ENCODE data around the gene ZNF83. TPM values are rescaled to one million over a fixed set of nuclear protein-coding genes. Genes with fewer than 3 reads are reported as not detected.

The ZNF83 gene
- total RNA-seq, 6 experiments from 2014 or later: 2.5 to 5.9 (median 3.3) TPM

DNA sequence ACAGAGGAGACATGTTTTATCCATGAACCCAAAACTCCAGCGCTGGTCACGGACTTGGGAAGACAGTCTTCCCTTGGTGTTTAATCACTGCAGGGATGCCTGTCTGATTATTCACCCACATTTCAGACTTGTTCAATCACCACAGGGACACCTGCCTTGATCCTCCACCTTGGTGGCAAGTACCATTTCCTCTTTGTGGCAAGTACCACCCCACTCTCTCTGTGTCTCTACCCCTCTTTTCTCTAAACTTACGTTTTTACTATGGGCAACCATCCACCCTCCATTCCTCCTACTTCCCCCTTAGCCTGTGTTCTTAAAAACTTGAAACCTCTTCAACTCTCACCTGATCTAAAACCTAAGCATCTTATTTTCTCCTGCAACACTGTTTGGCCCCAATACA is 16.8 kb downstream of the ZNF83 start:
- WGBS (ENCODE audit: insufficient coverage, low coverage, low lambda C conversion rate, missing lambda C conversion rate): 74% methylated on average over 3 of the region's 3 CpGs
- ATAC-seq (no peak), DNase-seq (no peak)
- no peak overlapping the region for H3K4me3 ChIP-seq
- H3K27me3 ChIP-seq: no peaks in the 10 kb centered on the region
- intact Hi-C loops (cut with DNase I): no loop called here
- TF ChIP-seq POLR2A (IDR thresholded peaks at IDR 0.05) (no peak), CTCF (IDR thresholded peaks at IDR 0.05) (no peak)
- H3K9me3 ChIP-seq: no peaks in the 10 kb centered on the region
- H3K27ac ChIP-seq: no peak overlapping the region
- H3K36me3 ChIP-seq: peaks cover 0 to 8% (median 2%) of the 10 kb centered on the region in 4 donors
- no peaks in the 10 kb centered on the region for H3K4me1 ChIP-seq

- Histone ChIP-seq H3K27me3 (no peaks in the 10 kb centered on the region), H3K4me3 (no peak overlapping the region), H3K4me1 (no peaks in the 10 kb centered on the region), H3K36me3 (peaks cover 0 to 3% (median 0%) of the 10 kb centered on the region in 4 donors), H3K27ac (no peak overlapping the region), H3K9me3 (peaks cover 0 to 15% (median 0%) of the 10 kb centered on the region in 4 donors)
- DNase-seq (no peak), ATAC-seq (no peak)
- intact Hi-C loops (cut with DNase I): no loop called here
- WGBS (ENCODE audit: insufficient coverage, low coverage, low lambda C conversion rate, missing lambda C conversion rate): 93% methylated on average over 5 of the region's 5 CpGs
- TF ChIP-seq CTCF (IDR thresholded peaks at IDR 0.05): no peak
These were observed 24.8 kb downstream of the ZNF83 start for GRCh38 chr19:52613299-52613906.

DNA sequence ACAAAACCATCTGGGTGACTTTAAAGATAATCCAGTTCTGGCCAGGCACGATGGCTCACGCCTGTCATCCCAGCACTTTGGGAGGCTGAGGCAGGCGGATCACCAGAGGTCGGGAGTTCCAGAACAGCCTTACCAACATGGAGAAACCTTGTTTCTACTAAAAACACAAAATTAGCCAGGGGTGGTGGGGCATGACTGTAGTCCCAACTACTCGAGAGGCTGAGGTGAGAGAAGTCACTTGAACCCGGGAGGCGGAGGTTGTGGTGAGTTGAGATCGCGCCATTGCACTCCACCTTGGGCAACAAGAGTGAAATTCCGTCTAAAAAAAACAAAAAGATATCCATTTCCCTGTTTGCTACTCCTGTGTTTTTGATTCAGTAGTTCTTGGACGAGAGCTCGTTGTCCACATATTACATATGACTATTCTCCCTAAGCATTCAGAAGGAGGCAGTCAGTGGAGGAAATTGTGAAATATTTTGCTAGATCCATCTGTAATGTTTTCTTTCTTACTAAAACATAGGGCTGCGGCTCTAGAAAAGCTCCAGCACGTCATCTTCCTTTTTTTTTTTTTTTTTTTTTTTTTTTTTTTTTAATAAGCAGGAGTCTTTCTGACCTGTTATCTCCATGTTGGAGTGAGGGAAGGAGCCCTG is 34.5 kb downstream of the ZNF83 start:
- DNase-seq (no peak), ATAC-seq (no peak)
- no peak overlapping the region for H3K4me3 ChIP-seq
- H3K4me1 ChIP-seq: no peaks in the 10 kb centered on the region
- intact Hi-C loops (cut with DNase I): no loop called here
- TF ChIP-seq CTCF (IDR thresholded peaks at IDR 0.05): no peak
- TF ChIP-seq POLR2A (IDR thresholded peaks at IDR 0.05): no peak
- H3K27ac ChIP-seq: no peak overlapping the region
- no peaks in the 10 kb centered on the region for H3K27me3 ChIP-seq
- no peaks in the 10 kb centered on the region for H3K36me3 ChIP-seq
- WGBS (ENCODE audit: insufficient coverage, low coverage, low lambda C conversion rate, missing lambda C conversion rate): 94% methylated on average over 11 of the region's 14 CpGs
- H3K9me3 ChIP-seq: peaks cover 0 to 3% (median 0%) of the 10 kb centered on the region in 4 donors

DNA sequence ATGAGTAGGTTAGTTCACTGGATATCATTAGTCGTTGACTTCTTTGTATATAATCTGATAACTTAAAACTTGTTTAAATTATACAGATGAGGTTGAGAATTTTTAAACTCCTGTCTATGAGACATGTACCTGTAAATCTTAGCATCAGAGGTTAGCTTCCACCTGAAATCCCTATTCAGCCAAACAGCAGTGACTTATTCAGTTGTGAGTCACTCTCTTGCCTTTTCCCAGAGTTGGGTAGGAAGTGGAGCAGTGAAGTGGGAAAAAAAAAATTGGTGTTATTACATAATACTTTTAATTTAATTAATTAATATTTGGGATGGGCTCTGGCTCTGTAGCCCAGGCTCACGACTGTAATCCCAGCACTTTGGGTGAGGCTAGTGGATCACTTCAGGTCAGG is 35.2 kb downstream of the ZNF83 start:
- Histone ChIP-seq H3K9me3 (peaks cover 0 to 3% (median 0%) of the 10 kb centered on the region in 4 donors), H3K4me1 (no peaks in the 10 kb centered on the region), H3K4me3 (no peak overlapping the region), H3K36me3 (no peaks in the 10 kb centered on the region), H3K27ac (no peak overlapping the region), H3K27me3 (no peaks in the 10 kb centered on the region)
- DNase-seq: no peak
- TF ChIP-seq POLR2A (IDR thresholded peaks at IDR 0.05) (no peak), CTCF (IDR thresholded peaks at IDR 0.05) (no peak)
- ATAC-seq: no peak
- intact Hi-C loops (cut with DNase I): no loop called here
- 89% methylated on average over 2 of the region's 2 CpGs for WGBS (ENCODE audit: insufficient coverage, low coverage, low lambda C conversion rate, missing lambda C conversion rate)

All from right lobe of liver (tissue), 6 donors.